SW480 (cell line): ENCODE results near the gene SMIM29.

Source experiments
- DNase-seq: peaks from one replicate; pipeline ENCODE4 v3.0.0-alpha.2; 2016; ENCODE audit warnings: low spot score

Gene SMIM29

GRCh38 chr6:34226066-34226465, 22.7 kb downstream of the SMIM29 start:
- DNase-seq = no peak

- DNase-seq = no peak
Measured at GRCh38 chr6:34225551-34225950, 23.3 kb downstream of the SMIM29 start.

- DNase-seq = peak; percentile 91
Measured at GRCh38 chr6:34223956-34224940, 24.6 kb downstream of the SMIM29 start.

GRCh38 chr6:34223381-34223955, 25.3 kb downstream of the SMIM29 start:
- no peak for DNase-seq

- no peak for DNase-seq
Measured at GRCh38 chr6:34218691-34219090, 30.1 kb downstream of the SMIM29 start.

GRCh38 chr6:34213772-34214171, 35.0 kb downstream of the SMIM29 start:
- no peak for DNase-seq

- DNase-seq = no peak
Measured at GRCh38 chr6:34207695-34208443, 40.9 kb downstream of the SMIM29 start.

GRCh38 chr6:34206726-34207125, 42.1 kb downstream of the SMIM29 start:
- no peak for DNase-seq

GRCh38 chr6:34205916-34206315, 42.9 kb downstream of the SMIM29 start:
- DNase-seq = no peak

GRCh38 chr6:34205466-34205865, 43.3 kb downstream of the SMIM29 start:
- no peak for DNase-seq

GRCh38 chr6:34204693-34205092, 44.1 kb downstream of the SMIM29 start:
- DNase-seq = no peak

- no peak for DNase-seq
Measured at GRCh38 chr6:34202329-34203201, 46.2 kb downstream of the SMIM29 start.

GRCh38 chr6:34201455-34202107, 47.2 kb downstream of the SMIM29 start:
- no peak for DNase-seq

- DNase-seq = no peak
Measured at GRCh38 chr6:34200340-34200971, 48.4 kb downstream of the SMIM29 start.

- DNase-seq = no peak
Measured at GRCh38 chr6:34196833-34197195, 52.0 kb downstream of the SMIM29 start.
